ENCODE results near the gene EVC.
"Not testable (repeated sequence)": the region's sequence is repeated elsewhere in the genome, so short reads cannot be mapped to it uniquely, and the experiment has no call there.

The EVC gene

GRCh38 chr4:5815641-5816040, 104.6 kb downstream of the EVC start:
- no peak for DNase-seq (ENCODE audit: low read depth)

GRCh38 chr4:5816101-5816500, 105.1 kb downstream of the EVC start:
- no peak for DNase-seq (ENCODE audit: low read depth)

- DNase-seq (ENCODE audit: low read depth) = no peak
Measured at GRCh38 chr4:5816851-5817375, 105.9 kb downstream of the EVC start.

GRCh38 chr4:5821665-5822358, 110.8 kb downstream of the EVC start:
- no peak for DNase-seq (ENCODE audit: low read depth)

GRCh38 chr4:5822619-5823018, 111.6 kb downstream of the EVC start:
- DNase-seq (ENCODE audit: low read depth) = no peak

- DNase-seq (ENCODE audit: low read depth) = no peak
Measured at GRCh38 chr4:5823542-5824211, 112.7 kb downstream of the EVC start.

- DNase-seq (ENCODE audit: low read depth) = no peak
Measured at GRCh38 chr4:5824227-5824626, 113.2 kb downstream of the EVC start.

- no peak for DNase-seq (ENCODE audit: low read depth)
Measured at GRCh38 chr4:5824635-5825034, 113.6 kb downstream of the EVC start.

- no peak for DNase-seq (ENCODE audit: low read depth)
Measured at GRCh38 chr4:5825321-5826041, 114.5 kb downstream of the EVC start.

- no peak for DNase-seq (ENCODE audit: low read depth)
Measured at GRCh38 chr4:5826437-5827107, 115.6 kb downstream of the EVC start.

- DNase-seq (ENCODE audit: low read depth) = no peak
Measured at GRCh38 chr4:5827108-5828004, 116.4 kb downstream of the EVC start.

GRCh38 chr4:5828005-5828391, 117.0 kb downstream of the EVC start:
- no peak for DNase-seq (ENCODE audit: low read depth)

- no peak for DNase-seq (ENCODE audit: low read depth)
Measured at GRCh38 chr4:5836943-5837342, 125.9 kb downstream of the EVC start.

GRCh38 chr4:5837483-5837882, 126.5 kb downstream of the EVC start:
- DNase-seq (ENCODE audit: low read depth) = not testable (repeated sequence)

- DNase-seq (ENCODE audit: low read depth) = no peak
Measured at GRCh38 chr4:5839332-5839731, 128.3 kb downstream of the EVC start.

- no peak for DNase-seq (ENCODE audit: low read depth)
Measured at GRCh38 chr4:5839751-5840674, 129.0 kb downstream of the EVC start.

- DNase-seq (ENCODE audit: low read depth) = no peak
Measured at GRCh38 chr4:5842456-5842855, 131.5 kb downstream of the EVC start.

- DNase-seq (ENCODE audit: low read depth) = no peak
Measured at GRCh38 chr4:5843573-5844530, 132.9 kb downstream of the EVC start.
